Measurements from ENCODE around the gene SPACA9.

The SPACA9 gene

GRCh38 chr9:132935026-132935425, 56.3 kb downstream of the SPACA9 start:
- no peak overlapping the region for H3K23ac ChIP-seq (ENCODE audit: low read length in 2 of 2)
- DNase-seq = no peak
- H4K91ac ChIP-seq (ENCODE audit: low read length) = no peak overlapping the region
- H3K27ac ChIP-seq (ENCODE audit: low read length, poor library complexity, severe bottlenecking) = no peak overlapping the region
- no peaks in the 10 kb centered on the region for H3K27me3 ChIP-seq (ENCODE audit: control insufficient read depth in 1 of 2, insufficient read depth in 1 of 2, low read length in 2 of 2)
- no peak overlapping the region for H2BK5ac ChIP-seq (ENCODE audit: low read depth, low read length, poor library complexity, severe bottlenecking)
- H3K9ac ChIP-seq (ENCODE audit: low read length) = no peak overlapping the region
- no peaks in the 10 kb centered on the region for H3K4me1 ChIP-seq (ENCODE audit: control insufficient read depth, insufficient read depth, low read depth, low read length)
- no peak overlapping the region for H4K8ac ChIP-seq (ENCODE audit: low read length)
- no peak overlapping the region for H3K4me3 ChIP-seq (ENCODE audit: insufficient read depth in 1 of 2, low read depth in 1 of 2, low read length in 2 of 2)
- no peaks in the 10 kb centered on the region for H3K9me3 ChIP-seq (ENCODE audit: control insufficient read depth, low read length)
- H3K14ac ChIP-seq (ENCODE audit: low read length in 2 of 2) = no peak overlapping the region
- 96% methylated on average over 5 of the region's 6 CpGs for WGBS
- no peak overlapping the region for H2AFZ ChIP-seq (ENCODE audit: low read depth, low read length)
- no peak overlapping the region for H2BK12ac ChIP-seq (ENCODE audit: low read length in 2 of 2)
- no peak overlapping the region for H3K4ac ChIP-seq (ENCODE audit: low read depth in 1 of 2, low read length in 2 of 2)
- H2BK120ac ChIP-seq (ENCODE audit: low read depth, low read length) = no peak overlapping the region
- peaks cover 9 to 38% of the 10 kb centered on the region in 2 experiments for H3K36me3 ChIP-seq (ENCODE audit: control insufficient read depth in 1 of 2, insufficient read depth in 2 of 2, low read depth in 1 of 2, low read length in 2 of 2)
- peaks cover 37% of the 10 kb centered on the region for H3K79me1 ChIP-seq (replicated peaks; ENCODE audit: low read length, poor library complexity, severe bottlenecking)
- no peak overlapping the region for H3K18ac ChIP-seq (ENCODE audit: low read depth in 1 of 2, low read length in 2 of 2)
- H3K4me2 ChIP-seq (ENCODE audit: low read length, poor library complexity, severe bottlenecking) = no peak overlapping the region
- H2AK5ac ChIP-seq (ENCODE audit: low read length, severe bottlenecking) = no peak overlapping the region
- no peak overlapping the region for H2BK15ac ChIP-seq (ENCODE audit: low read depth, poor library complexity, severe bottlenecking)

DNA sequence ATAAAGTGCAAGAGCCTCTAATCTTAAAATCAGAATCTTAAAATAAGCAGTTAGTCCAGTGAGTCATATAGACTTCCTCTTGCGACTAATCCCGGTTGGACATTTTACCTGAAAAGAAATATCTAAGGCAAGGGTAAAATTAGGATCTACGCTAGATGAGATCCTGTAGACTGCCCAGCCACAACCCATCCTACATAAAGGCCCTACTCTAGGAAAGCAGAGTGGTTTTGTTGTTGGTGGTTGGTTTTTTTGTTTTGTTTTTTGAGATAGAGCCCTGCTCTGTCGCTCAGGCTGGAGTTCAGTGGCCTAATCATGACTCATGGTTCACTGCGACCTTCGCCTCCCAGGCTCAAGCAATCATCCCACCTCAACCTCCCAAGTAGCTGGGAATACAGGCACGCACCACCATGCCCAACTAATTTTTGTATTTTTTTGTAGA, 58.8 kb downstream of the SPACA9 start:
- H2BK5ac ChIP-seq (ENCODE audit: low read depth, low read length, poor library complexity, severe bottlenecking) = no peak overlapping the region
- H2AK5ac ChIP-seq (ENCODE audit: low read length, severe bottlenecking) = no peak overlapping the region
- no peak overlapping the region for H2BK120ac ChIP-seq (ENCODE audit: low read depth, low read length)
- H3K9ac ChIP-seq (ENCODE audit: low read length) = no peak overlapping the region
- no peak overlapping the region for H3K14ac ChIP-seq (ENCODE audit: low read length in 2 of 2)
- H3K4ac ChIP-seq (ENCODE audit: low read depth in 1 of 2, low read length in 2 of 2) = no peak overlapping the region
- no peaks in the 10 kb centered on the region for H3K4me1 ChIP-seq (ENCODE audit: control insufficient read depth, insufficient read depth, low read depth, low read length)
- H3K4me2 ChIP-seq (ENCODE audit: low read length, poor library complexity, severe bottlenecking) = no peak overlapping the region
- no peak overlapping the region for H2AFZ ChIP-seq (ENCODE audit: low read depth, low read length)
- H3K9me3 ChIP-seq (ENCODE audit: control insufficient read depth, low read length) = no peaks in the 10 kb centered on the region
- H3K4me3 ChIP-seq (ENCODE audit: insufficient read depth in 1 of 2, low read depth in 1 of 2, low read length in 2 of 2) = no peak overlapping the region
- WGBS = 49% methylated on average over 4 of the region's 7 CpGs
- H2BK15ac ChIP-seq (ENCODE audit: low read depth, poor library complexity, severe bottlenecking) = no peak overlapping the region
- H3K18ac ChIP-seq (ENCODE audit: low read depth in 1 of 2, low read length in 2 of 2) = no peak overlapping the region
- H3K27me3 ChIP-seq (ENCODE audit: control insufficient read depth in 1 of 2, insufficient read depth in 1 of 2, low read length in 2 of 2) = no peaks in the 10 kb centered on the region
- no peak overlapping the region for H2BK12ac ChIP-seq (ENCODE audit: low read length in 2 of 2)
- no peak overlapping the region for H4K8ac ChIP-seq (ENCODE audit: low read length)
- DNase-seq = peak; percentile 50
- H3K23ac ChIP-seq (ENCODE audit: low read length in 2 of 2) = no peak overlapping the region
- H3K36me3 ChIP-seq (ENCODE audit: control insufficient read depth in 1 of 2, insufficient read depth in 2 of 2, low read depth in 1 of 2, low read length in 2 of 2) = peaks cover 6 to 18% of the 10 kb centered on the region in 2 experiments
- H3K27ac ChIP-seq (ENCODE audit: low read length, poor library complexity, severe bottlenecking) = no peak overlapping the region
- H3K79me1 ChIP-seq (replicated peaks; ENCODE audit: low read length, poor library complexity, severe bottlenecking) = peaks cover 38% of the 10 kb centered on the region
- no peak overlapping the region for H4K91ac ChIP-seq (ENCODE audit: low read length)

- Histone ChIP-seq H2BK12ac (ENCODE audit: low read length in 2 of 2) (no peak overlapping the region), H3K9me3 (ENCODE audit: control insufficient read depth, low read length) (no peaks in the 10 kb centered on the region), H2AFZ (ENCODE audit: low read depth, low read length) (no peak overlapping the region), H2BK5ac (ENCODE audit: low read depth, low read length, poor library complexity, severe bottlenecking) (no peak overlapping the region), H3K36me3 (ENCODE audit: control insufficient read depth in 1 of 2, insufficient read depth in 2 of 2, low read depth in 1 of 2, low read length in 2 of 2) (peaks cover 2 to 8% of the 10 kb centered on the region in 2 experiments), H2BK120ac (ENCODE audit: low read depth, low read length) (no peak overlapping the region), H3K4me3 (ENCODE audit: insufficient read depth in 1 of 2, low read depth in 1 of 2, low read length in 2 of 2) (no peak overlapping the region), H3K4ac (ENCODE audit: low read depth in 1 of 2, low read length in 2 of 2) (no peak overlapping the region), H3K27me3 (ENCODE audit: control insufficient read depth in 1 of 2, insufficient read depth in 1 of 2, low read length in 2 of 2) (no peaks in the 10 kb centered on the region), H3K9ac (ENCODE audit: low read length) (no peak overlapping the region), H2AK5ac (ENCODE audit: low read length, severe bottlenecking) (no peak overlapping the region), H3K4me2 (ENCODE audit: low read length, poor library complexity, severe bottlenecking) (no peak overlapping the region), H2BK15ac (ENCODE audit: low read depth, poor library complexity, severe bottlenecking) (no peak overlapping the region), H3K23ac (ENCODE audit: low read length in 2 of 2) (no peak overlapping the region), H3K79me1 (replicated peaks; ENCODE audit: low read length, poor library complexity, severe bottlenecking) (peaks cover 34% of the 10 kb centered on the region), H4K91ac (ENCODE audit: low read length) (no peak overlapping the region), H3K27ac (ENCODE audit: low read length, poor library complexity, severe bottlenecking) (no peak overlapping the region), H3K18ac (ENCODE audit: low read depth in 1 of 2, low read length in 2 of 2) (no peak overlapping the region), H3K4me1 (ENCODE audit: control insufficient read depth, insufficient read depth, low read depth, low read length) (peaks cover 3% of the 10 kb centered on the region), H3K14ac (ENCODE audit: low read length in 2 of 2) (no peak overlapping the region), H4K8ac (ENCODE audit: low read length) (no peak overlapping the region)
- DNase-seq = no peak
- no CpG with 5 or more reads among the region's 1 CpG for WGBS
Observed at GRCh38 chr9:132939169-132939568, 60.5 kb downstream of the SPACA9 start.

Measured in mesenchymal stem cell (in vitro differentiated cells and primary cell).